GM10847 (cell line): ENCODE data around the gene SORL1-AS1.

Experiments
- POLR2A ChIP-seq: IDR thresholded peaks from 2 replicates; pipeline ENCODE4 v1.6.1; 2011; ENCODE audit not compliant: insufficient read length; ENCODE audit errors: extremely low read depth

Gene SORL1-AS1

DNA sequence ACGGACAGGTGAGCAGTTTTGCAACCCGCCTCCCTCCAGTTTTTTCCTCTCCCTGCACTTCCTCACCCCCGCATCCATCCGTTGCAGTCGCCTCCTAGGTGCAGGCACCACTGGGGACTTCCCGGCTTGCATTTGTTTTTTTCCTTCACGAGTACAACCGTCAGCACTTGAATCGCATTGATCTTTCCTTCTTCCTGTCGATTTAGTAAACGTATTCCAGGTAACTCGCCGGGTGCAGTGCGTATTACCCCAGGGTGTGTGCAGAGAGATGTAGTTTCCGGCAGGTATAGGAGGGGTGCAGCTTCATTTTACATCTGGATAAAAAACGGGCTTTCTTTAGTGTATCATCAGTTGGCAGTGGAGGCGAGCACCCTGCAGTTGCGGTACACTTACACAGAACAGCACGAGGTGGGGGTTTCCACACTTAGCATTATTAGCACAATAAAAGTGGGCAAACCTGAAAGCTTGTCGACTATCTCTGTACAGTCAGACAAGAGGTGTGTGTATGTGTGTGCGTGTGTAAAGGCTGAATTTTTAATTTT is at the start of gene SORL1-AS1:
SORL1-AS1 (minus strand) TSS at position 359 of the 542 bp plus-strand sequence.
- no peak for TF ChIP-seq POLR2A

DNA sequence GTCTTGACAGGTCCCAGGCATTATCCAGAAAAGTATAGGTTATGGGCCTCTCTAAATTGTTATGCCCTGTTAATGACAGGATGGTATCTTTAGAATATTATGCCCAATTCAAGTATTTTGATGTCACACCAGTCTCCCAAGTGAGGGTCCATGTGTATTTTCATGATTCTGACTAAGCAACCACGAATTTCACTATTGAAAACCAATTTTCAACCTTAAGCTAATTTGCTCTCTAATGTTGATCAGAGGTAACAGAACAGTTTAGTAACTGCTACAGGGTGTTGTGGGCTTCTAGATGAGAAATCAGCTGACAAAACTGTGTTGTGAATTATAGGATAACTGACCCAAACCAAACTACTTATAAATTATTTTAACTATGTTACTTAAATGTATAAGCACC is 48.0 kb upstream of the SORL1-AS1 start:
- TF ChIP-seq POLR2A, result no peak

DNA sequence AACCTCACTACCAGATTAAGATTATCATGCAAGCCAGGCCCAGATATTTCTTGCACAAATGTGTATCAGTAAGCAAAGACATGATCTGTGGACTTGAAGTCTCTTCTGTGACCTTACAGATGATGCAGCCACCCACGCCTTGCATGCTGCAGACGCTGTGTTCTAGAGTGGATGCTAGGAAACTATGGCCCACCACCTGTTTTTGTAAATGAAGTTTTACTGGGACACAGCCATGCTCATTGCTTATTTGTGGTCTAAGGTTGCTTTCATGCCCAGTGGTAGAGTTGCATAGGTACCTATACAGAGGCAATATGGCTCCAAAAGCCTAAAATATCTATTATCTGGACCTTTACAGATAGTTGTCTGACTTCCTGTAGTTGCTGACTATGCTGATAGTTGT is 47.5 kb upstream of the SORL1-AS1 start:
- TF ChIP-seq POLR2A, result no peak

DNA sequence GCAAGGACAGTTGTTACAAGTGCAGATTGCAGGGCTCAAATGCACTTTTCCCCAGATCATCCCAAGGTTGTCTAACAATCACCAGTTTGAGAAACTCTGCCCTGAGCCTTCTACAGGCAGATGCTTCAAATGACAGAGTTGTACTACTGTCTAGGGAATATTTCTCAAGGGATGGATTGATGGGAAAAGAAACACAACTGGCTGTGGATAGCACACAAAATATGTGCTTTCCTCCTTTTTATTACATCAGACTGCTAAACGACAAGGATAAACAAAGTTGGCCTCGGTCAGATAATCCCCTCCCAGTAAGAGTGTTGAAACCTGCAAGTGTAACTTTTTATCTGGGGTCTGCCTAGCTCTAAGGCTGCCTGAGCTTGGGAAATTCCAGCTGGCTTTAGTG is 46.6 kb upstream of the SORL1-AS1 start:
- TF ChIP-seq POLR2A, result no peak

DNA sequence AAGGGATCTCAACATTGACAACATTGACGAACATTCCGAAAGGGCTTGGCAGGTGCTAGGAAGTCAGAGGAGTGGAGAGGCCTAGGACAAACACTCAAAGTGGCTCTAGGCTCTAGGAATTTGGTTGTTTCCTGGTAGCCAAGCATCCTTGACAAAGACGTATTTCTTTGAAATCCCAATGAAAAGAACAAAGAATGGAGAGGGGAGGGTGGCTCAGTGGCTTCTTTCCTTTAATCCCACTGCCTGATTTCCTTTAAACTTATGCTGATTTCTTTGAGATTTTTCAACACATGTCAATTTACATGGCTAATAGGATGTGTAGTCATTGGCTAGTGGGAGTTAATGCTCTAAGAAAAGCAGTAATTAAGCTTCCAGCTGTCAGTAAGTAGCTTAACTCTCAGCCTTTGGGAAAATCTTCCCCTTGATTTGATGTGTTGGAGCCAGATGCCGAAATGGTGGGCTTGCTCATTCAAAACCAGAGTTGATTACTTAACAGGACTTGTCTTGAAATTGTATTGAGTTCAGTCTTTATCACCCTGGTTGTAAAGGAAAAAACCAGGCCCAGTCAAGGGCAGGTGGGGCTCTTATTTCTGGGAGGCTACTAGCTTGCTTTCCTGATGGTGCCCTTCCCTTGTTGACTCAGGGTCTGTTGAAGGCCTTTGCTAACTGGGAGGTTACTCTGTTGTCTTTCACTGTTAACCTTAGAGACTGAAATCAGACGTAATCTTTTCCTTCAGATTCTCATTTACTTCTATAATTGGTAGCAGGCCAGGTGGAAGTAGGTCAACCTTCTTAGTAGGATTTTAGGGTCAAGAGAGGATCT is 44.6 kb upstream of the SORL1-AS1 start:
- no peak for TF ChIP-seq POLR2A

DNA sequence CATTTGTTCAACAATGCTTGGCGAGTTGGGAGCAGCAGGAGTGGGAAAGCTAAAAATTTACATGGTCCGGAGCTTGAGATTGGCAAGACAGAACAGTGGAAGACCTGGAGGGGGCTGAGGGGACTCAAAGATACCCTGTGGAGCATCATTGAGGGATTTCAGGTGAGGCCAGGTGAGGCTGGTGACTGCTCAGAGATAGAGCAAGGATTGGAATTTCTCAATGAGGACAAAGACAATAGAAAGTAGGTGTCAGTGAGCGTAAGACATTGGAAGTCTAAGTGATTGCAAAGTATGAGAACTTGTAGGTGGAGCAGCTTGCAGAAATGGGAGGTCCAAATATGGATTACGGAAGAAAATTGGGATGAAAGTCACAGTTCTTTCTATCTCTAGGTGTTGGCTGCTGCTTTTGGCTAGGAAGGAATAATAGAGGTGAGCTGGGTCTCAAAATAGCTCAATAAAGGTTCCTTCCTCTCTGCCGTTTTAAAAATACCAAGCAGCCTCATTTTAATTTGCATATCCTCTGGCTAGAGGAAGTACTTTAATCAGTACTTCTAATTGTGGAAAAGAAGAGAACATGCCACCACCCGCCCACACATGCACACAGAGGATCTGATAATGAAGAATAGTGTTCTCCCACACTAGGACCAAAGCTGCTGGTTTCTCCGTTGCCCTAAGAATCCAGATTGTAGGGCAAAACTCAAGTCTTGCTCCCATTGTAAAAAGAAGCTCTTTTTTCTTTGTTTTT is 41.8 kb upstream of the SORL1-AS1 start:
- TF ChIP-seq POLR2A, result no peak

DNA sequence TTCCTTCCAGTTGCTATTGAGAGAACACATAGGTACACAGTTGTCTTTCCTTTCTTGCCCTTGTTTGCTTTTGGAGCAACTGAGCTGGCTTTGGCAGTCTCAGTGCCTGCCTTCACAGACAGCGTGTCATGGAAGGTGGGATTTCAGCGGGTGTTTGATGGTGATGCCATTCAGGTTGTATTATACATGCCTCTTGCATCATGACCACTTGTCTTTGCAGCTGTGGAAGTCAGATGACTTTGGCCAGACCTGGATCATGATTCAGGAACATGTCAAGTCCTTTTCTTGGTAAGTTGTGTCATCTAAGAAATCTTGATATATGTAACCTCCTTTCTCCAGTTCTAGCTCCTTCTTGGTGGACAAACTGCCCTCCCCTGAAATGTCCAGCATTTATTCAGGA is 37.1 kb upstream of the SORL1-AS1 start:
- no peak for TF ChIP-seq POLR2A

DNA sequence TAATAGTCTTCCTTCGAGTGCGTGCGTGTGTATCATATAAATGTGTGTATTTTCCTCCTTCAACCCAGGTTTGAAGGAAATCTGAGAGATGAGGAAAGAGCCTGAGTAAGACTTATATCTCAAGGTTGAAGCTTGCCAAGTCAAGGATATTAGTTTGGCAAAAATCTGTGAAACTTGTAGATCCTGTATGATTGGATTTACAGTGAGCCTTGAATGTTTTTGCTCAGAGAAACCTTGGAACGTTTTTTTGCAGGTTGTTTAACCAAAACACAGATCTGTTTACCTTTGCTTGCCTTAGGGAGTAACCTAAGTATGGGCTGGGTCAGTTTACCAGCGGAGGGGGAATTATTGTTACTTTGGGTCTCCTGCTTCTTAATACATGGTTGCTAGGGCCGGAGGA is 35.9 kb upstream of the SORL1-AS1 start:
- TF ChIP-seq POLR2A, result no peak

DNA sequence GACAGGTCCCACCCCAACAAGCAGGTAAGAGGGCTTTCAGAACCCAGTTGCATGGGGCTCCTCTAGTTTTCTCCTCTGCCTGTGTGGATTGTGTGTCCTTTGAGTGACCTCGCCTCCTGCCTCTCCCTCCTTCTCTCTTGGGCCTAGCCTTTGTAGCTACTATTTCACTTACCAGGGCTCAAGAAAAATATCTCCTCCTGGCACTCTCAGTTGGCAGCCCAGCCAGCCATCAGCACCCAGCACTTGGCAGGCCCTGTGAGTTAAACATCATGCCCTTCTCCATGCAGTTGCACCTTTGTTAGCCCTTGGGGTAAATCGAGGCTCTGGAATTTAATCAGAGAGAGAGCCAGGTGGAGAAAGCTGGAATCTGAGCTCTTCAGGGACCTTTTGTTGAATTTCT is 35.4 kb upstream of the SORL1-AS1 start:
- TF ChIP-seq POLR2A, result no peak

DNA sequence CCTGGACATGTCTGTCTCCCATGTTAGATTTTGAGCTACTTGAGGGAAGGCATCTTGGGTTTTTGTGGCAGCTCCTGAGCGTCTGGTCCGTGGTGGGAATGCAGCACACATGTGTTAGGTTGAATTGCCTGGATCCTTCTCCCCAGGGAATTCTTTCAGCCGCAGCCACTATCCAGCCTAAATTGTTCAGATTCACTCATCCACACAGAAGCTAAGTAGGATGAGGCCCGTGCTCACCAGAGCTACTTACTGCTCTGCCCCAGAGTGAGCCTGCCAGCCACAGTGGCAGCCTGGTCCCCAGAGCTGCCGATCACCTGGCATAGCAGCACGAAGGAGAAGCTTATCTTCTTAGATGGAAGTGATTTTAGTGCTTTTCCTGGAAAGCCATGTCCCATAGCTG is 34.4 kb upstream of the SORL1-AS1 start:
- no peak for TF ChIP-seq POLR2A

DNA sequence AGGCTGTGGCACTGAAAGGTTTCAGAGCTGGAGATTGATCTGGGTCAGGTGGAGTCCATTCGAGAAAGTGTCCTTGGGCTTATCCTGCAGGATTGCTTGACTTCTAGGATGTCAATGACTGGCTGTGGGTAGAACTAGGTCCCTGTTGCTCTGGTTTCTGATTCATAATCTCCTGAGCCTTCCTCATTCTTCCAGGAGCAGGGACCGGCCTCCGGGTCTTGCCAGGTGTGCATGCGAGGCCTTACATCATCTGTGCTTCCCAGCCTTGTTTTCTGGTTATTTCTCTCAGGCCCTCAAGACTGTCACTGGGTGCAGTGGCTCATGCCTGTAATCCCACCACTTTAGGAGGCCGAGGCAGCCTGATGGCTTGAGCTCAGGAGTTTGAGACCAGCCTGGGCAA is 33.3 kb upstream of the SORL1-AS1 start:
- TF ChIP-seq POLR2A, result no peak

DNA sequence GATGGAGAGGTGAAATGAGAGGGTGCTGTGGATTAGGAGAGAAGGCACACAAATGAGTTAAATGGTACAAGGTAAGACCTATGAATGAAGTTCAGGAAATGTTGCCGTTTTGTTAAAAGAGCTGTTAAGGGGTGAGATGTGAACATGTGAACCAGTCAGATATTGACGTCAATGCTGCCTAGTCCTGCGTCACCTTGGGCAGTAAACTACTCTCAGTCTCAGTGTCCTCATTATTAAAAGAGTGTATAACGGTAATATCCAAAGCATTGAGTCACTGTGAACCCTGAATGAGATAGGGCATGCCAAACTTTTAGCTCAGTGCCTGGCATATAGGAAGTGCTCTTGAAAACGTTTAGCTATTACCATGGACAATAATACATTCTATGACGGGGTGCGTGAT is 32.4 kb upstream of the SORL1-AS1 start:
- TF ChIP-seq POLR2A, result no peak

DNA sequence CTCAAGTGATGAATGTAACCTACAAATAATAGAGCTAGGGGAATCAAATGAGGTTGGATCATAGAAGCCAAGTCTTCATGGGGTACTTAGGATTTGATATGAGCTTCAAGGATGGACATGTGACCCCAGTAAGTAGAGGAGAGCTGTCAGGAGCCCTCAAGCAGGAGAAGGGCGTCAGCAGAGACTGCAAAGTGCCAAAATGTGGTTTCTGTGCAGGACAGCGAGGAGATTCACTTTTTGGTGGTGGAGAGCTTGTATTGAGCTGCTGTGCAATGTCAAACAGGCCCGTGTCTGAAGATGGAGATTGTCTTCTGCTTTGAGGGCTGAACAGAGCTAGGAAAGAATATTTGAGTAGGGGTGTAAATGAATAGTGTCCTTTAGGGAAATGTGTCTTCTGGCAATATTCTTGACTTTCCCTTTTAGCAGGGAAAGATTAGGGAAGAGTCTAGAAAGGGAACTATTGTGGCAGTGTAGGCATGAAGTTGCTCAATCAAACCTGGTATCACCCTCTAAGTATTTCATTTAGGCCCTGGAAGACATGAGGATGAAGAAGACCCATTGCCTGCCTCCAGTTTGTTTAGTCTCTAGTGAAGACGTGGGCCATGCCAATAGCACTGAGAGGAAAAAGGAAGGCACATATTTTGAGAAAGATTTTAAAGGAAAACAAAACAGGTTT is 31.2 kb upstream of the SORL1-AS1 start:
- no peak for TF ChIP-seq POLR2A

DNA sequence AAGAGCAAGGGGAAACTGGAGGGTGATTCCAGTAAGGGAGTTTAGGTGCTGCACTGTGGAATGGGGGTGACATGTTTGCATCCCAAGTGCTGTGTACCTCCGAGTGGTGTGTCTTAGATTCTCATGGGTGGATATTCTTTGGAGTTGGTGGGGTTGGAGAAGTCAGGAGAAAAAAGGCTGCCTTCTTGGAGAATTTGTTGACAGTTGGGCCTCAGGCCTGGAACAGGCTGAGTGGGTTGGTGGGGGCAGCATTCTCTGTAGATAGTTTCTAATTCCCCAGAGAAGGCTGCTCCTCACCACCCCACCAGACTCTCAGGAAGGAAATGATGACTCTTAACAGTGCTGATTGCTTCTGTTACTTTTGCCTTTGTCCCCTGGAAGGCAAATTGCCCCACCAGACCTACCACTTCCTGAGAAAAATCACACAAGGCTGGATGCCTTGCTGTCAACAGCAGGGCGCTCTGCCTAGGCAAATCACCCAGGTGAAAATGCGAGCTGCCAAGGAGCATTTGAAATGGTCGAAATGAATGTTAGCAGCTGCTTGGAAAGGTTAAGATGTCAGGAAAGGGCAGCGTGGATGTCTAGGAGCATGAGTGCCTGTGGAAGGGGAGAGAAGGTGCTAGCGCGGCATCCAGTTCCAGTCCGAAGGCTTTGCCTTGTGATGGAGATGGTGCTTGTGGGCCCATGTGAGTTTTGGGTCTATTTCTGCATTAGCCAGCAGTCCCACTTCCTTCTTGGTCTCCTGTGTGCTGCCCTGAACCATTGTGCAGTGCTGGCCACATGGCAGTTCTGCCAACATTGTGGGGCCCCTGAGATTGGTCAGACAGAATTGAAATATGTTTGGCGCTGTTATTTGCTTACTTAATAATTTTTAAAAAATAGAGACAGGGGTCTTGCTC is 29.7 kb upstream of the SORL1-AS1 start:
- TF ChIP-seq POLR2A, result no peak

DNA sequence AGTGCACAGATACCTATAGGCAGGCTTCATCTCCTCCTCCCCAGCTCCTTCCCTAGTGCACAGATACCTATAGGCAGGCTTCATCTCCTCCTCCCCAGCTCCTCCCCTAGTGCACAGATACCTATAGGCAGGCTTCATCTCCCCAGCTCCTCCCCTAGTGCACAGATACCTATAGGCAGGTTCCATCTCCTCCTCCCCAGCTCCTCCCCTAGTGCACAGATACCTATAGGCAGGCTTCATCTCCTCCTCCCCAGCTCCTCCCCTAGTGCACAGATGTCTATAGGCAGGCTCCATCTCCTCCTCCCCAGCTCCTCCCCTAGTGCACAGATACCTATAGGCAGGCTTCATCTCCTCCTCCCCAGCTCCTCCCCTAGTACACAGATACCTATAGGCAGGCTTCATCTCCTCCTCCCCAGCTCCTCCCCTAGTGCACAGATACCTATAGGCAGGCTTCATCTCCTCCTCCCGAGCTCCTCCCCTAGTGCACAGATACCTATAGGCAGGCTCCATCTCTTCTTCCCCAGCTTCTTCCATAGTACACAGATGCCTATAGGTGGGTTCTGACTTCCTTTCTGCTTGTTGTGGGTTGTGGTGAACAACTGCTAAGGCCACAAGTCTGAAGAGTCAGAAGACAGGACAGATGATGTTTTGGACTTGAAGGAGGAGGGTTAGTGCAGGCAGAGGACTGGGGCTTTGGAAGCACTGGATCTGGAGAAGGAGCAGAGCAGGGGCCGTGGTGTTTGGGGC is 28.9 kb upstream of the SORL1-AS1 start:
- peak; percentile 24 for TF ChIP-seq POLR2A
